GM23248 (cell line): Measurements from ENCODE around the gene HABP4. TPM values are rescaled to one million over a fixed set of nuclear protein-coding genes. Genes with fewer than 3 reads are reported as not detected.

ENCODE experiments used
- DNase-seq: peaks from one replicate; pipeline ENCODE4 v3.0.0-alpha.2; 2015
- H2AFZ ChIP-seq: fragments of 200-600 bp; sonication (generic); 2 replicates; pipeline ENCODE4 v1.6.1; 2016; ENCODE audit warnings: antibody characterized with exemption
- H3F3A ChIP-seq: fragments of 200-600 bp; sonication (generic); 2 replicates; pipeline ENCODE4 v1.6.1; 2016; ENCODE audit warnings: mild to moderate bottlenecking, antibody characterized with exemption, mixed run types; ENCODE audit not compliant: insufficient read depth
- H3K27ac ChIP-seq: fragments of 200-600 bp; sonication (generic); 2 replicates; pipeline ENCODE4 v1.5.1; 2016; ENCODE audit warnings: mild to moderate bottlenecking
- H3K27me3 ChIP-seq: fragments of 200-600 bp; sonication (generic); replicated peaks from 2 replicates; pipeline ENCODE4 v1.6.1; 2016; ENCODE audit warnings: mild to moderate bottlenecking; ENCODE audit not compliant: insufficient read depth
- H3K36me3 ChIP-seq: fragments of 200-600 bp; sonication (generic); 2 replicates; pipeline ENCODE4 v1.6.1; 2016; ENCODE audit warnings: low read depth, mild to moderate bottlenecking
- H3K4me1 ChIP-seq: fragments of 200-600 bp; sonication (generic); 2 replicates; pipeline ENCODE4 v1.6.1; 2016; ENCODE audit warnings: mild to moderate bottlenecking; ENCODE audit not compliant: insufficient read depth
- H3K4me2 ChIP-seq: fragments of 200-600 bp; sonication (generic); one replicate; pipeline ENCODE4 v1.6.1; 2016; ENCODE audit warnings: mild to moderate bottlenecking; ENCODE audit not compliant: unreplicated experiment
- H3K4me3 ChIP-seq: fragments of 200-600 bp; sonication (generic); 2 replicates; pipeline ENCODE4 v1.5.1; 2016; ENCODE audit warnings: mild to moderate bottlenecking
- H3K79me2 ChIP-seq: fragments of 200-600 bp; sonication (generic); 2 replicates; pipeline ENCODE4 v1.6.1; 2016; ENCODE audit warnings: mild to moderate bottlenecking; ENCODE audit not compliant: insufficient read depth
- H3K9ac ChIP-seq: fragments of 200-600 bp; sonication (generic); 2 replicates; pipeline ENCODE4 v1.6.1; 2016; ENCODE audit warnings: mild to moderate bottlenecking
- H3K9me2 ChIP-seq: fragments of 200-600 bp; sonication (generic); 2 replicates; pipeline ENCODE4 v1.6.1; 2016; ENCODE audit warnings: mixed run types, mild to moderate bottlenecking, moderate library complexity; ENCODE audit not compliant: insufficient read depth
- H3K9me3 ChIP-seq: fragments of 200-600 bp; sonication (generic); one replicate; pipeline ENCODE4 v1.6.1; 2017; ENCODE audit warnings: low read depth
- H4K20me1 ChIP-seq: fragments of 200-600 bp; sonication (generic); 2 replicates; pipeline ENCODE4 v1.6.0; 2016; ENCODE audit not compliant: insufficient read depth
- EZH2 ChIP-seq: fragments of 200-600 bp; sonication (generic); IDR thresholded peaks from 2 replicates; pipeline ENCODE4 v1.6.1; 2018; ENCODE audit warnings: antibody characterized with exemption, mild to moderate bottlenecking; ENCODE audit not compliant: insufficient read depth, poor library complexity, severe bottlenecking
- EZH2phosphoT487 ChIP-seq: fragments of 200-600 bp; sonication (generic); IDR thresholded peaks from 2 replicates; pipeline ENCODE4 v1.6.1; 2018; ENCODE audit warnings: antibody characterized with exemption, moderate library complexity, mild to moderate bottlenecking, low read depth; ENCODE audit not compliant: insufficient read depth
- WGBS, 2 experiments: methylation state at CpG; one replicate each; pipeline ENCODE4 v1.1.6; 2015 to 2017; ENCODE audit warnings: low lambda C conversion rate in 2 of 2, low coverage in 1 of 2; ENCODE audit errors: missing lambda C conversion rate in 2 of 2; 5-methylcytosine and 5-hydroxymethylcytosine counted together
- in situ Hi-C: fragments of 300-500 bp; cut with MboI; formaldehyde crosslinking; loops from 2 replicates; pipeline ENCODE4 v1.15.0; 2020
- polyA plus RNA-seq: library from polyadenylated mRNA; unstranded; fragments of >200 nt; fragmentation: Nextera tagmentation; extraction: Ambion mirVana; gene quantifications from 2 replicates; pipeline ENCODE4 v1.2.1, GENCODE V29; 2016
- total RNA-seq: library from RNA; depleted of rRNA; stranded (reverse); fragments of >200 nt; shearing (Covaris generic); gene quantifications from 2 replicates; pipeline ENCODE4 v1.2.3, GENCODE V29; 2014; rRNA removed

HABP4 gene
- total and polyA plus RNA-seq, 2 experiments from 2014 or later: 13.2 to 17.2 TPM

DNA sequence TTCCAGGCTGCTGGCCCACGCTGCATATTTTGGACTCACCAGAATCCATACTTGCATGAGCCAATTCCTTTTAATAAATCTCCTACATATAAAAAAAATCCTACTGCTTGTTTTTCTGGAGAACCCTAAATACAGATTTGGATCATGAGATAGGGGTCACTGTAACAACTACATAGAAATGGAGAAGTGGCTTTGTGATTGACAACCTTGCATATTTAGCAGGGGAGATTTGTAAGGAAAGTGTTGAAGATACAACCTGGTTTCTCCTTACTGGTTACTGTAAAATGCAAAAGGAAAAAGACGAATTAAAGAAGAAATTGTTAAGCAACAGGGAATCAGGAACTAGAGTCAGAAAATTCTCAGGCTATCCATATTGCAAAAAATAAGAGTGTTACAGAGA is 74.8 kb downstream of the HABP4 start:
- Histone ChIP-seq H3K27me3 (no peaks in the 10 kb centered on the region), H3K79me2 (no peaks in the 10 kb centered on the region), H2AFZ (no peak overlapping the region), H3F3A (no peaks in the 10 kb centered on the region; the same call in 1 of the 2 replicates), H3K4me2 (no peak overlapping the region), H3K4me3 (no peak overlapping the region), H3K4me1 (0 out of 2 replicates have a peak, but pooled peaks cover 5% of the 10 kb centered on the region), H3K27ac (no peak overlapping the region), H4K20me1 (no peaks in the 10 kb centered on the region), H3K9ac (no peak overlapping the region), H3K9me2 (peaks cover 3% of the 10 kb centered on the region; the same call in 1 of the 2 replicates), H3K36me3 (no peaks in the 10 kb centered on the region; the same call in 1 of the 2 replicates), H3K9me3 (no peaks in the 10 kb centered on the region)
- in situ Hi-C loops: no loop called here
- WGBS, 2 experiments: 73 to 78% methylated on average over 2 of the region's 2 CpGs
- no peak for TF ChIP-seq EZH2
- no peak for TF ChIP-seq EZH2phosphoT487
- DNase-seq: no peak

DNA sequence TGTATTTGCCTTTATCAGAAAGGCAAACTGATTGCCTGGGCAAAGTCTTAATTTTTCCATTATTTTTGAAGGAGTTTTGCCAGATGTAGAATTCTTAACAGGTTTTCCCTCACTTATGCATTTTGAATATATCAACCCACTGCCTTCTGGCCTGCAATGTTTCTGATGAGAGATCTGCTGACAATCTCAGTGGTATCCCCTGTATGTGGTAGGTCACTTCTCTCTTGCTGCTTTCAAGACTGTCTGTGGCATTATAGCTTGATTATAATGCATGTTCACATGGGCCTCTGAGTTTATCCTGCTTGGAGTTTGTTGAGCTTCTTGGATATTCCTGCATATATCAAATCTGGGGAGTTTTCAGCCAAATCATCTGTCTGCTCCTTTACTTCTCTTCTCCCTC is 82.2 kb downstream of the HABP4 start:
- Histone ChIP-seq H3F3A (no peaks in the 10 kb centered on the region), H3K9ac (no peak overlapping the region), H3K9me2 (no peaks in the 10 kb centered on the region), H3K4me2 (no peak overlapping the region), H4K20me1 (no peaks in the 10 kb centered on the region), H3K36me3 (peaks cover 19% of the 10 kb centered on the region), H3K4me3 (no peak overlapping the region), H3K79me2 (no peaks in the 10 kb centered on the region), H3K4me1 (no peaks in the 10 kb centered on the region), H3K9me3 (no peaks in the 10 kb centered on the region), H3K27ac (no peak overlapping the region), H3K27me3 (no peaks in the 10 kb centered on the region), H2AFZ (no peak overlapping the region)
- in situ Hi-C loops: no loop called here
- no peak for TF ChIP-seq EZH2phosphoT487
- TF ChIP-seq EZH2: no peak
- DNase-seq: no peak

DNA sequence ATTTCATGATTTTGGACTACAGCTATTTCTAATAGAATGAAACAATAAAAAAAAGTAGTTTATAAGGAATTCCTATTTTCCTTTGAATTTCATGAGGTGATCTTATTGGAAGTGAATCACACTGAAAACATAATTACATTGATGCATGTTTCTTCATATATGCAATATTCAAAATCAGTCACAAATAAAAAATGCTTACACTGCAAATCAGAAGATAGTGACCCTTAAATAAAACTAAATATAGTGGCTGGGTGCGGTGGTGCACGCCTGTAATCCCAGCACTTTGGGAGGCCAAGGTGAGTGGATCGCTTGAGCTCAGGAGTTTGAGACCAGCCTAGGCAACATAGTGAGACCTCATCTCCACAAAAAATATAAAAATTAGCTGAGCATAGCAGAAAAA is 90.1 kb downstream of the HABP4 start:
- TF ChIP-seq EZH2phosphoT487 (no peak), EZH2 (no peak)
- Histone ChIP-seq H3K79me2 (no peaks in the 10 kb centered on the region), H4K20me1 (no peaks in the 10 kb centered on the region), H3K9me2 (no peaks in the 10 kb centered on the region), H3F3A (no peaks in the 10 kb centered on the region), H3K4me1 (no peaks in the 10 kb centered on the region), H3K4me2 (no peak overlapping the region), H3K27me3 (no peaks in the 10 kb centered on the region), H3K9me3 (no peaks in the 10 kb centered on the region), H2AFZ (no peak overlapping the region), H3K27ac (no peak overlapping the region), H3K4me3 (no peak overlapping the region), H3K9ac (no peak overlapping the region), H3K36me3 (peaks cover 8% of the 10 kb centered on the region; the same call in 1 of the 2 replicates)
- in situ Hi-C loops: no loop called here
- DNase-seq: no peak
- 86 to 99% methylated on average over 3 of the region's 3 CpGs for WGBS, 2 experiments

Other genes starting within 250 kb of the HABP4 start
- not detected in 2 replicates for gene HSD17B3, start 148.0 kb upstream of the HABP4 start, total RNA-seq
- gene HSD17B3, start 148.0 kb upstream of the HABP4 start, polyA plus RNA-seq: not detected in 2 replicates
- gene SLC35D2, start 66.5 kb upstream of the HABP4 start, total RNA-seq: 12.3 and 17.1 TPM in 2 replicates
- gene SLC35D2, start 66.5 kb upstream of the HABP4 start, polyA plus RNA-seq: 6.0 and 8.0 TPM in 2 replicates
- gene ZNF367, start 31.8 kb upstream of the HABP4 start, total RNA-seq: 7.3 and 9.3 TPM in 2 replicates
- 2.1 and 2.8 TPM in 2 replicates for gene ZNF367, start 31.8 kb upstream of the HABP4 start, polyA plus RNA-seq
- gene CDC14B, start 169.7 kb downstream of the HABP4 start, total RNA-seq: 17.2 and 20.9 TPM in 2 replicates
- 7.6 and 8.1 TPM in 2 replicates for gene CDC14B, start 169.7 kb downstream of the HABP4 start, polyA plus RNA-seq
- gene PRXL2C, start 205.1 kb downstream of the HABP4 start, total RNA-seq: 13.7 and 17.5 TPM in 2 replicates
- gene PRXL2C, start 205.1 kb downstream of the HABP4 start, polyA plus RNA-seq: 22.5 and 23.6 TPM in 2 replicates